ENCODE results near the gene QSOX2. TPM values are rescaled to one million over a fixed set of nuclear protein-coding genes. Genes with fewer than 3 reads are reported as not detected.

The QSOX2 gene
- polyA plus RNA-seq, 6 donors from 2014 or later = 2.8 to 4.6 (median 3.7) TPM

GRCh38 chr9:136179101-136179616, 66.5 kb downstream of the QSOX2 start:
- no peak overlapping the region for H3K4me3 Mint-ChIP-seq
- peaks cover 0 to 4% (median 0%) of the 10 kb centered on the region in 3 donors for H3K4me1 Mint-ChIP-seq
- H3K36me3 Mint-ChIP-seq = no peaks in the 10 kb centered on the region
- H3K9me3 Mint-ChIP-seq = no peaks in the 10 kb centered on the region
- peaks cover 3 to 38% (median 22%) of the 10 kb centered on the region in 3 donors for H3K27me3 Mint-ChIP-seq
- DNase-seq (no peak), ATAC-seq (ENCODE audit: low read depth in 2 of 2) (no peak)
- no peak overlapping the region for H3K27ac Mint-ChIP-seq

- Mint-ChIP-seq H3K4me1 (peaks cover 0 to 4% (median 0%) of the 10 kb centered on the region in 3 donors), H3K36me3 (no peaks in the 10 kb centered on the region)
- no peak for ATAC-seq (ENCODE audit: low read depth in 2 of 2)
Observed at GRCh38 chr9:136178773-136179075, 66.9 kb downstream of the QSOX2 start.

DNA sequence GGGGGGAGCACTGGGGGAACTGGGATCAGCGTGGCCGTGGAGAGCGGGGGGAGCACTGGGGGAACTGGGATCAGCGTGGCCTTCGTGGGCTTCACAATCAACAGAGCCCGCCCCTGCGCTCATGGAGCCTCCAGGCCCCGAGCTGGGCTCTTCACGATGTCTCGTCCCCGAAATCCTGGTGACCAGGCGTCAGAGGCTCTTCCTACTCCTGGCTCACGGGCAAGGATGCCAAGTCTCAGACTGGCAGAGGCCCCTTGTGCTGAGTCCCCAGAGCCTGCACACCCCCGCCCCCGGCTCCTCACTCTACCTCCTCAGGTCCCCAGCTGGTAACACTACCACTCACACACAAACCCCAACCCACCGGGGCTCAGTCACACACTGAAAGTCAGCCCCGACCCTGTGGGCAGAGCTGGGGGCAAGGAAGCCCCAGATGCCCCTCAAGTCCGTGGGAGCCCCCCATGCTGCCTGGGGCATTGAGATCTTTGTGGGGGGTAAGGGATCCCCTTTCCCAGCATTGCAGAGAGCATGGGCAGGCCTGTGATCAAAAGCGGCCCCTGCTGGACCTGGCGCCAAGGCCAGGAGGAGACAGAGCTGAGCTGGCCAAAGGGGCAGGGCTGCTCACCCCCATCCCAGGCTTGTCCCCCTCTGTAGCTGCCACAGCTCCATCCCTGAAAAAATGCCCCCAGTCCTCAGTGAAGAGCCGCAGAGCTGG, 67.4 kb downstream of the QSOX2 start:
- DNase-seq = no peak
- Mint-ChIP-seq H3K9me3 (no peaks in the 10 kb centered on the region), H3K27me3 (peaks cover 3 to 35% (median 22%) of the 10 kb centered on the region in 3 donors), H3K4me3 (no peak overlapping the region), H3K36me3 (no peaks in the 10 kb centered on the region), H3K27ac (peak overlapping the region in 1 of 6 donors; percentile 91), H3K4me1 (peaks cover 0 to 4% (median 0%) of the 10 kb centered on the region in 3 donors)
- ATAC-seq (ENCODE audit: low read depth in 2 of 2) = no peak

More at GRCh38 chr9:136178773-136179075, 66.9 kb downstream of the QSOX2 start:
- Mint-ChIP-seq H3K27ac (no peak overlapping the region), H3K4me3 (no peak overlapping the region), H3K9me3 (no peaks in the 10 kb centered on the region), H3K27me3 (peaks cover 3 to 38% (median 22%) of the 10 kb centered on the region in 3 donors)
- no peak for DNase-seq

DNA sequence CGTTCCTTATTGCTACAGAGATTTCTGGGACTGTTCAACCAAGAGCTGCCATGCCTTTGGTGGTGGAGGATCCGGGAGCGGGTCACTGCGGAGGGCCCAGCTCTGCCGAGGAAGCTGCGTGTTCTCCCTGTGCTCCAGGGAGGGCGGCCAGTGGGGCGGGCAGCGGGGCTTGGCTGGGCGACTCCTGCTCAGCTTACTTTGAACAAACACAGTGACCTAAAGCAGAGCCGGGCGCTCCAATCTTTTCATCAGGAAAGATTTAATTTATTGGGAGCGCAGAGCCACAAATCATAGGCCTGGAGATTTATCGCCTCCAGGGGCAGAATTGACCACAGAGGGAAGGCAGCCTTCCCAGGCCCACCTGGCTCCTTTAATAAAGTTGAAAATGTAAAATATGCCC, 68.4 kb downstream of the QSOX2 start:
- Mint-ChIP-seq H3K27me3 (peaks cover 3 to 32% (median 17%) of the 10 kb centered on the region in 3 donors), H3K27ac (no peak overlapping the region), H3K4me3 (no peak overlapping the region), H3K4me1 (peaks cover 0 to 4% (median 0%) of the 10 kb centered on the region in 3 donors), H3K9me3 (no peaks in the 10 kb centered on the region), H3K36me3 (no peaks in the 10 kb centered on the region)
- no peak for DNase-seq
- no peak for ATAC-seq (ENCODE audit: low read depth in 2 of 2)

DNA sequence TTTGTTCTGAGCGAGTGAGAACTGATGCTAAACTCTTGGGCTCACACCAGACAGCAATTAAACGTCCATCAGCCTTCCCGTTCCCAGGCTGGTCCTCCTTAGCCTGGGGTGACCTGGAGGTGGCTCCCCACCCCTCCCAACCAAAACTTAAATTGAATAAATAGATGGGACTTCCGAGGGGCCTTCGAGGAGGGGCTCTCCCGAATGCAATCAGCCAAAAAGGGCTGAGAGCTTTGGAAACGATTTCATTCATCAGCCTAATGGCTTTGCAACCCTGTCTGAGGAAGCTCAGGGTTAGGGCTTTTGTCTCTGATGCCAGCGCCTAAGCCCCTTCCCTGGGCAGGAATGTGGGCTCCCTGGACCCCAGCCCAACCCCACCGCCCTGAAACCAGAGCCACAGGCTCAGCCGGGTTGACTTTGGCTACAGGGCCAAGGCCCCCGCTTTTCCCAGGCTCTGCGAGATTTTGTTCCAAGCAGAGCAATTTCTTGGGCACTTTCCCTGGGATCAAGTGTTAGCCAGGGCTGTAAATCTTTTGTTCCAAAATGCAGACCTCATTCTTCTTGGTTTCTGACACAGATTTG, 69.9 kb downstream of the QSOX2 start:
- peaks cover 0 to 31% (median 19%) of the 10 kb centered on the region in 3 donors for H3K27me3 Mint-ChIP-seq
- DNase-seq (no peak), ATAC-seq (ENCODE audit: low read depth in 2 of 2) (no peak)
- H3K36me3 Mint-ChIP-seq = no peaks in the 10 kb centered on the region
- H3K4me3 Mint-ChIP-seq = no peak overlapping the region
- no peaks in the 10 kb centered on the region for H3K9me3 Mint-ChIP-seq
- peaks cover 0 to 12% (median 6%) of the 10 kb centered on the region in 3 donors for H3K4me1 Mint-ChIP-seq
- peak overlapping the region in 1 of 6 donors; percentile 57 for H3K27ac Mint-ChIP-seq

DNA sequence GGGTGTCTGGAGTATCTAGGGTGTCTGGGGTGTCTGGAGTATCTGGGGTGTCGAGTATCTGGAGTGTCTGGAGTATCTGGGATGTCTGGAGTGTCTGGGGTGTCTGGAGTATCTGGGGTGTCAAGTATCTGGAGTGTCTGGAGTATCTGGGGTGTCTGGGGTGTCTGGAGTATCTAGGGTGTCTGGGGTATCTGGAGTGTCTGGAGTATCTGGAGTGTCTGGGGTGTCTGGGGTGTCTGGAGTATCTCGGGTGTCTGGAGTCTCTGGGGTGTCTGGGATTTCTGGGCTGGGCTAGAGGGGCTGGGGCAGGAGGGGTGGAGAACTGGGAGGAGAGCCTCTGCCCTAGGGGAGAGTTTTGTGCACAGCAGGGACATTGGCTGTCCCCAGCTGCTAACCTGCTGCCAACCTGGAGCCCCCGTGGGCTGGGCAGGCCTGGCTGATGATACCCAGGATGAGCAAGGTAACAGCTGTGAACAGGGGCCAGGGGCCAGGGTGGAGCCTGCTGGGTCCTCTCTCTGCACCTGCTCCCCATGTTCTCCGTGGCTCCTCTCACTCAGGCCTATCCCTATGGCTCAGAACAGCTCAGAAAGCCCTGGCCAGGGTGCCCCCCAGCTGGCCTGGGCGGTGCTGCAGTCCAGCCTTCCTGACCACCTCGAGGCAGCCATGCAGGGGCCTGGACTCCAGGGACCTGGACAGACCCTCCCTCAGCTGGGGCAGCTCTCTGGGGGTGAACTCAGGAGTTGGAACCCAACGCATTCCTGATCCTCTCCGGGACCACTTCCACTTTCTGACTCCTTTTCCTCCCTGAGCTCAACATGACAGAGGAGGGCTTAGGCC, 70.6 kb downstream of the QSOX2 start:
- Mint-ChIP-seq H3K9me3 (no peaks in the 10 kb centered on the region), H3K27ac (peak overlapping the region in 1 of 6 donors; percentile 57)

DNA sequence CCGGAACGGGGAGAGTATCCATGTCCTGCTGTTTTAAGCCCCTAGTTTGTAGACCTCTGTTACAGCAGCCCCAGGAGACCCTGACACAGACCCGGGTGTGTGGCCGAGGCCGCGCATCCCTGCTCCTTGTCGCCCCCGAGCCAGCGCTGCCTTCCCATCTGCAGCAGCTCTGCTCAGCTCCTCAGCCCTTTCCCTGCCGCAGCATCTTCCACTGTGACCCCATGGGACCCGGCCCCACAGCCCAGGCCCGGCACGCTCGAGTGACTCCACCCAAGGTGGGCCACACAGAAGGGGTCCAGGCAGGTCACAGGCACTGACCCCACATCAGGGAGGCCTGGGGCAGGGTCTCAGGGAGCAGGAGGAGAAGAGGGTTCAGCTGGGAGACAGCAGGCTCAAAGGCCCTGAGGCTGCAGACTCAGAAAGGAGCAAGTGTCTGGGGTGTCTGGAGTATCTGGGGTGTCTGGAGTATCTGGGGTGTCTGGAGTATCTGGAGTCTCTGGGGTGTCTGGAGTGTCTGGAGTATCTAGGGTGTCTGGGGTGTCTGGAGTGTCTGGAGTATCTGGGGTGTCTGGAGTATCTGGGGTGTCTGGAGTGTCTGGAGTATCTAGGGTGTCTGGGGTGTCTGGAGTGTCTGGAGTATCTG, 71.8 kb downstream of the QSOX2 start:
- H3K4me1 Mint-ChIP-seq = peaks cover 0 to 19% (median 11%) of the 10 kb centered on the region in 3 donors
- peaks cover 0 to 37% (median 29%) of the 10 kb centered on the region in 3 donors for H3K27me3 Mint-ChIP-seq
- H3K27ac Mint-ChIP-seq = peak overlapping the region in 1 of 6 donors; percentile 33
- ATAC-seq (ENCODE audit: low read depth in 2 of 2) (no peak), DNase-seq (no peak)
- no peaks in the 10 kb centered on the region for H3K36me3 Mint-ChIP-seq
- H3K4me3 Mint-ChIP-seq = no peak overlapping the region
- no peaks in the 10 kb centered on the region for H3K9me3 Mint-ChIP-seq

More for the DNA sequence above, 70.6 kb downstream of the QSOX2 start:
- Mint-ChIP-seq H3K27me3 (peaks cover 0 to 30% (median 22%) of the 10 kb centered on the region in 3 donors), H3K4me1 (peaks cover 0 to 19% (median 7%) of the 10 kb centered on the region in 3 donors), H3K4me3 (no peak overlapping the region), H3K36me3 (no peaks in the 10 kb centered on the region)
- DNase-seq (no peak), ATAC-seq (ENCODE audit: low read depth in 2 of 2) (no peak)

- peaks cover 0 to 35% (median 19%) of the 10 kb centered on the region in 3 donors for H3K27me3 Mint-ChIP-seq
- ATAC-seq (ENCODE audit: low read depth in 2 of 2) = no peak
- no peaks in the 10 kb centered on the region for H3K36me3 Mint-ChIP-seq
- peaks cover 0 to 19% (median 11%) of the 10 kb centered on the region in 3 donors for H3K4me1 Mint-ChIP-seq
- DNase-seq = no peak
- peak overlapping the region in 1 of 6 donors; percentile 65 for H3K27ac Mint-ChIP-seq
- H3K9me3 Mint-ChIP-seq = no peaks in the 10 kb centered on the region
- H3K4me3 Mint-ChIP-seq = no peak overlapping the region
Observed at GRCh38 chr9:136172412-136173079, 73.1 kb downstream of the QSOX2 start.

DNA sequence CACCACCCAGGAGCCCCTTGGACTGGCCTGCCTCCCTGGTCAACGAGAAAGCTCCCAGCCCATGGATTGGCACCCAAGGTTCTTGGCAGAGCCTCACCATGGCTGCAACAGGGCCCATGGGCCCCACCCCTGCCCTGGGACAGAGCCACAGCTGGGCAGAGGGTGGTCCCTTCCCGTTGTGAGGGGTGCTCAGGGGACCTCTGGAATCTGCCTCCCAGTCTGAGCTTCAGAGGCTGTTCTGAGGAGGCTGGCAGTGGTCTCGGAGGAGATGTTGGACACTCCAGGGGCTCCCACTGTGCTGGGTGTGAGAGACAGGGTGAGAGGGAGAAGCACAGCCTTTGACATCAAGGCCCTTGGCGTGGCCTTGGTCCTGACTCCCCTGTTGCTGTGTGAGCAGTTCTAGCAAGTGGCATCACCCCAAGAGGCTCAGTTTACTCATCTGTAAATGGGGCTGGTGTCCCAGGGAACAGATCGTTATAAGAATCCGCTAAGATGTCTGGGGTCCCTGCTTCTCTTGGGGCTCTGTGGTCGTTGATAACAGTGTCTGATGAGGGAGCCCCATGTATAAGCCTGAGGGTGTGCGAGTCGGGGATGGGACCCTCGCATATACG, 73.7 kb downstream of the QSOX2 start:
- Mint-ChIP-seq H3K9me3 (no peaks in the 10 kb centered on the region), H3K4me1 (peaks cover 0 to 19% (median 11%) of the 10 kb centered on the region in 3 donors), H3K27ac (peak overlapping the region in 1 of 6 donors; percentile 65), H3K36me3 (no peaks in the 10 kb centered on the region), H3K4me3 (no peak overlapping the region), H3K27me3 (peaks cover 0 to 31% (median 18%) of the 10 kb centered on the region in 3 donors)
- no peak for DNase-seq
- no peak for ATAC-seq (ENCODE audit: low read depth in 2 of 2)

DNA sequence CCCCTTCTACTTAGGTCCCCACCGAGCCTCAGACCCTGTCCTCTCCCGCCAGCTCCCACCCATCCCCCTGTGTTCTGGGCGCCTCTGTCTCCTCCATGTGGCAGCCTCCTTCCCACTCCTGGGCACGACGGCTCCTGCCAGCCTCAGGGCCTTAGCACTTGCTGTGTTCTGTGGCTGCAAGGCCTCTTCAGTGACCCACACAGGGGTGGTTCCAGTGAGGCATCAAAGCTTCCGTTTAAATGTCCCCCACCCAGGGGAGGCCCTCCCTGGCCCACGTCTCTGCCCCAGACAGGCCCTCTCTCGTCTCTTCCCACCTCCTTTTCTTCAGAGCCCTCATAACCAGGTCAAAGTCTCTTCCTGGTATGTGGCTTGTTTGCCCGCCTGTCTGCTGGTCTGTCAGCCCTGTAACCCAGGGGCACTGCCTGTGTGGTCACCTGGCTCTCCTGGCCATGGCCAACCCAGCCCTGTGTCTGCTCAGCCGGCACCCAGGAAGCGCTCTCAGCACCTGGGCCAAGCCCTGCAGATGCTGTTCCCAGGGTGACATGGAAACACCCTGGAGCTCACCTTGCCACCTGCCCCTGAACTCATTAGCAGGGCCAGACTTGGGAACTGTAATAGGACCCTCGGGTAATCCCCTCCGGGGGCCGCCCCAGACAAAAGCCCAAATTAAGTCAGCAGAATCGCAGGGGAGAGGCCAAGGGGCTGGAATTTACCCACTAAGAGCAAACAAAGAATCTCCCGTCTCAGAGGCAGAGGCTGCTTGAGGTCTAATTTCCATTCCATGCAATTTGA, 74.4 kb downstream of the QSOX2 start:
- ATAC-seq (ENCODE audit: low read depth in 2 of 2) (no peak), DNase-seq (no peak)
- Mint-ChIP-seq H3K27me3 (peaks cover 0 to 31% (median 21%) of the 10 kb centered on the region in 3 donors), H3K4me3 (no peak overlapping the region), H3K36me3 (no peaks in the 10 kb centered on the region), H3K27ac (peak overlapping the region in 2 of 6 donors; percentile 14 to 69), H3K4me1 (peaks cover 0 to 19% (median 11%) of the 10 kb centered on the region in 3 donors), H3K9me3 (no peaks in the 10 kb centered on the region)

DNA sequence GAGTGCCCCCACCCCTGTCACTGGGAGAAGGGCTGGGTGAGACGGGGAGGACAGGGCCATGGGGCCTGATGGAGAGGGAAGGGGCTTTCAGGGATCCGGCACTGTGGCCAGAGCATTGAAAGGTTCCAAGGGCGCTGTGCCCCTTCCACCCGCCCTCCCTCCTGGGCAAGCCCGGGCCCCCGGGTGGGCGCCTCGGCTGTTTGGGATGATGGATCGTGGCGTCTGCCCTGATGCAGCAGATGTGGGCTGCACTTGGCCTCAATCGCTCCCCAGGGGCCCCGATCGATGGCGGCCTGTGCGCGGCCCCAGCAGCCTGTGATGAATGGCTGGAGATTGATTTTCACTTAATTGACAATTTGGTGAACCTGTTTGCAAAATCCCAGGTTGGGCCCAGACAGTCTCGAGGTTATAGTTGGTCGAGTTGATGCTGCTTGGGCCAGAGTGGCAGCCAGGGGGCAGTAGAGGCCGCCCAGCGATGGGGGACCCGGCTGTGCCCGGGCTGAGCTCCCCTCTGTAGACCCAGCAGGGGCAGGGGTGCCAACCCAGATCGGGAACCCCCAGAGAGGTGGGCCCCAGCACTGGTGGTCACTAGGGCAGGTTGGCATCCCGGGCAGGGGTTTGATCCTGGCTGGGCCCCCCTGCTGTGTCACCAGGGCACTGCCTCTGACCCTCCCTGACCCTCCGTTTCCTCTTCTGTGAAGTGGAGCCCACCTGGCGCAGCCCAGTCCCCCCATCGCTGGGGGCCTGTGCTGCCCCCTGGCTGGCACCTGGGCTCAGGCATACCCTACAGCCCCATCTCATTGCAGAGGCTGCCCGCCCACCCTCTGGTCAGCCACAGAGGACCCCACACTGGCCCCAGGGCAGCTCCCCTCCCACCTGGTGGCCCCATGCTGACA, 75.4 kb downstream of the QSOX2 start:
- DNase-seq = peak; percentile 67
- Mint-ChIP-seq H3K36me3 (no peaks in the 10 kb centered on the region), H3K9me3 (peaks cover 0 to 4% (median 0%) of the 10 kb centered on the region in 7 donors), H3K4me1 (peaks cover 0 to 16% (median 11%) of the 10 kb centered on the region in 3 donors), H3K4me3 (no peak overlapping the region), H3K27ac (peak overlapping the region in 2 of 6 donors; percentile 14 to 63), H3K27me3 (peaks cover 0 to 36% (median 21%) of the 10 kb centered on the region in 3 donors)
- peak; percentile 86 to 96 for ATAC-seq (ENCODE audit: low read depth in 2 of 2)
